Activated naive CD4-positive, alpha-beta T cell treated with anti-CD3 and anti-CD28 coated beads for 36 hours (primary cell): ENCODE measurements around the gene MACIR. TPM values are rescaled to one million over a fixed set of nuclear protein-coding genes. Genes with fewer than 3 reads are reported as not detected.

Source experiments
- CTCF ChIA-PET: fragments of 350-600 bp; sonication (Branson Sonifier 250); formaldehyde crosslinking; loops from one replicate; lab custom pipeline; 2021; ENCODE audit warnings: antibody characterized with exemption; lab: Charles Lee
- DNase-seq: peaks from one replicate; pipeline ENCODE4 v3.0.0-alpha.2; 2020
- H3K27ac Mint-ChIP-seq: one replicate; pipeline ENCODE4 v1.8.0; 2021; ENCODE audit warnings: mild to moderate bottlenecking, mixed read lengths
- H3K27me3 Mint-ChIP-seq: one replicate; pipeline ENCODE4 v1.8.0; 2021; ENCODE audit warnings: low read depth, mixed read lengths
- H3K36me3 Mint-ChIP-seq: one replicate; pipeline ENCODE4 v1.8.0; 2021; ENCODE audit warnings: low read depth, mixed read lengths
- H3K4me1 Mint-ChIP-seq: one replicate; pipeline ENCODE4 v1.8.0; 2021; ENCODE audit warnings: low read depth, mixed read lengths
- H3K4me3 Mint-ChIP-seq: one replicate; pipeline ENCODE4 v1.8.0; 2021; ENCODE audit warnings: mild to moderate bottlenecking, moderate library complexity, mixed read lengths
- H3K9me3 Mint-ChIP-seq: one replicate; pipeline ENCODE4 v1.8.0; 2021; ENCODE audit warnings: mixed read lengths
- intact Hi-C: fragments of 100-400 bp; cut with micrococcal nuclease; formaldehyde crosslinking; loops from one replicate; pipeline ENCODE4 v1.15.1; 2023
- total RNA-seq, 2 experiments: library from RNA; stranded (reverse); gene quantifications; one replicate each; pipeline ENCODE4 v1.2.3, GENCODE V29; 2021

MACIR gene
- total RNA-seq, 2 experiments from 2014 or later = 5.5 TPM

- intact Hi-C loops = loop anchor here (1.0 to 5.0 kb wide), 5 partner anchors 182 to 688 kb away; no protein-coding TSS in a partner anchor
- Mint-ChIP-seq H3K27ac (no peak overlapping the region), H3K4me3 (no peak overlapping the region), H3K27me3 (peaks cover 15% of the 10 kb centered on the region), H3K36me3 (no peaks in the 10 kb centered on the region), H3K9me3 (no peaks in the 10 kb centered on the region), H3K4me1 (no peaks in the 10 kb centered on the region)
- CTCF ChIA-PET = interaction anchor here (0.6 to 2.9 kb wide), 25 partner anchors 8 to 703 kb away, joined by 3 to 31 read pairs (median 4); partner anchors contain the start of genes GIN1 and PPIP5K2
- peak; percentile 44 for DNase-seq
Measured at GRCh38 chr5:103224118-103224893, 34.3 kb upstream of the MACIR start.

DNA sequence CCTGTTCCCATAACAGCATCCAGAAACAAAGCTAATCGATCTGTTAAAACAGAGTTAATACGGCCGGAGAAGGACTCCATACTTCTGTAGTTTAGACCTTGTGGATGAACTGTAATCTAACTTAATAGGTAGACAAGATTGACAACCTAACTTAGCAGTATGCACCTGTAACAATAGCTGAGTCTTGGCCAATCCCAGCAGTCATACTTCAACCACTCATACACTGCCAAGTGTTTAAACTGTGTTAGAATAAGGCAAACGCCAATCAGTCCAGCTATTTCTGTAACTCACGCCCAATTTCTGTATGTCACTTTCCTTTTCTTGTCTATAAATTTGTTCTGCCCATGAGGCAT is 33.7 kb upstream of the MACIR start:
- Mint-ChIP-seq H3K27ac (no peak overlapping the region), H3K4me3 (no peak overlapping the region), H3K27me3 (peaks cover 16% of the 10 kb centered on the region), H3K9me3 (no peaks in the 10 kb centered on the region), H3K4me1 (no peaks in the 10 kb centered on the region), H3K36me3 (no peaks in the 10 kb centered on the region)
- no peak for DNase-seq
- CTCF ChIA-PET = interaction anchor here (0.6 to 2.9 kb wide), 21 partner anchors 8 to 994 kb away, joined by 3 to 31 read pairs (median 4); partner anchors contain the start of genes GIN1 and PPIP5K2
- intact Hi-C loops = loop anchor here (1.0 to 5.0 kb wide), 5 partner anchors 183 to 689 kb away; no protein-coding TSS in a partner anchor

GRCh38 chr5:103228061-103228460 is 30.5 kb upstream of the MACIR start:
- no peak overlapping the region for H3K4me3 Mint-ChIP-seq
- H3K4me1 Mint-ChIP-seq = no peaks in the 10 kb centered on the region
- H3K36me3 Mint-ChIP-seq = no peaks in the 10 kb centered on the region
- H3K9me3 Mint-ChIP-seq = no peaks in the 10 kb centered on the region
- CTCF ChIA-PET = no interaction called here
- no peak overlapping the region for H3K27ac Mint-ChIP-seq
- H3K27me3 Mint-ChIP-seq = peaks cover 18% of the 10 kb centered on the region
- DNase-seq = no peak
- intact Hi-C loops = no loop called here

GRCh38 chr5:103228588-103228987 is 30.0 kb upstream of the MACIR start:
- H3K27me3 Mint-ChIP-seq = peaks cover 18% of the 10 kb centered on the region
- intact Hi-C loops = no loop called here
- H3K4me1 Mint-ChIP-seq = no peaks in the 10 kb centered on the region
- no peak overlapping the region for H3K27ac Mint-ChIP-seq
- H3K9me3 Mint-ChIP-seq = no peaks in the 10 kb centered on the region
- H3K36me3 Mint-ChIP-seq = no peaks in the 10 kb centered on the region
- DNase-seq = no peak
- no peak overlapping the region for H3K4me3 Mint-ChIP-seq
- CTCF ChIA-PET = no interaction called here

DNA sequence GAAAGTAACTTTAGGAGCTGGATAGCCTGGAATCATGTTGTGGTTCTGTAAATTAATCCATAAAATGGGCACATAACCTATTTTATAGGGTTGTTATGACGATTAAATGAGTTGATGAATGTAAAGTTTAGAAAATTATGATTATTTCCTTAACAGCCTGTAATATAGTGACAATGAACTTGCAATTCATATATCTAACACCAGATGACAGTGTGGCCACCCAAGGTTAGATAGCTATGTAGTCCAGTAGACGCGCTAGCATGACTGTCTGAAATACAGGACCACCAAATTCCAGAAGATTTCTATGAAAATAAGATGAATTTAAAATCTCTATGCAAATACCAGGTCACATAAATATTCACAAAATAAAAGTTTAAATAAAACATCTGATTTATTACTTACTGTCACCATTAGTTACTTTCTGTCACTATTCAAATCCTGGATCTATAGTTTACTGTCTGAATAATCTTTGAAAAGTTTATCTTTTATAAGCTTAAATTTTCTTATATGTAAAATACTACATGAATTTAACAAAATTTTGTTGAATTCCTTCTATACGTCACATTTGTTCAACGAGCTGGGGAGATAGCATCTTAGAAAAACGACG is 26.1 kb upstream of the MACIR start:
- no peaks in the 10 kb centered on the region for H3K36me3 Mint-ChIP-seq
- no peaks in the 10 kb centered on the region for H3K9me3 Mint-ChIP-seq
- peak; percentile 15 for DNase-seq
- CTCF ChIA-PET = interaction anchor here (0.5 to 2.1 kb wide), 7 partner anchors 8 to 351 kb away, joined by 3 to 28 read pairs (median 4); no protein-coding TSS in a partner anchor
- H3K27ac Mint-ChIP-seq = no peak overlapping the region
- no peak overlapping the region for H3K4me3 Mint-ChIP-seq
- intact Hi-C loops = loop anchor here (1.0 kb wide), 1 partner anchor 243 kb away; no protein-coding TSS in a partner anchor
- H3K4me1 Mint-ChIP-seq = no peaks in the 10 kb centered on the region
- peaks cover 15% of the 10 kb centered on the region for H3K27me3 Mint-ChIP-seq

DNA sequence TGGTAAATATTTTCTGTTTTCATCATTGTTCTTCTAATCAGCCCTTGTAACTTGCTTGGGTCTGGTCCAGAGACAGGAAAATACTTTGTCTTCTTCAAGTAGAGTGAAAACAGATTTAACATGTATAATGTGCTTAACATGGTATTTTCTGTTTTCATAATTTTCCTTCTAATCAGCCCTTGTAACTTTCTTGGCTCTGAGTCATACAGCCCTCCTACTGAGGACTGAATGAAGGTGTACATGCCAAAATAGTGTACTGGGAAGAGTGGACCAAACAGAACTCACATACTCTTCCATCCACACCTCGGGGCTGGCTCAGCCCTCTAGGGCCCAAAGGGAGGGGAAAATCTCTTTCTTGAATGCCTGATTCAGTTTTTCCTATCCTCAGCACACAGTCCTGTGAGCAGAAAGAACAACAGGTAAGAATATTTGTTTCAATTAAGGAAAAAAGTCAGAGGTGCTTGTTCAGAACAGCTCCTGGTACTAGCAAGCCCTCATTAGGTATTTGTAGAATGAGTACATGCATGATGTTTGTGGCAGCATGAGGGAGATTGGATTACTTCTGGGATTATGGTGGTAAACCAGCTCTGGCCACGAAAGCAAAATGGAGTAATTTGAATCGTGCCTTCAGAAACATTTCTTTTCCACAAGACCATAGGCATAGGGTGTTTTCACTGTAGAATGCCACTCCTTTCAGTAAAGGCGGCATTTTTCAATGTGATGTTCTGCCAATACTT is 24.2 kb upstream of the MACIR start:
- intact Hi-C loops = no loop called here
- H3K27me3 Mint-ChIP-seq = peaks cover 14% of the 10 kb centered on the region
- no peak for DNase-seq
- no peaks in the 10 kb centered on the region for H3K36me3 Mint-ChIP-seq
- H3K4me3 Mint-ChIP-seq = no peak overlapping the region
- H3K4me1 Mint-ChIP-seq = no peaks in the 10 kb centered on the region
- H3K9me3 Mint-ChIP-seq = peaks cover 1% of the 10 kb centered on the region
- CTCF ChIA-PET = no interaction called here
- H3K27ac Mint-ChIP-seq = no peak overlapping the region

- intact Hi-C loops = no loop called here
- H3K9me3 Mint-ChIP-seq = peaks cover 4% of the 10 kb centered on the region
- no peak for DNase-seq
- CTCF ChIA-PET = no interaction called here
- H3K4me1 Mint-ChIP-seq = no peaks in the 10 kb centered on the region
- no peak overlapping the region for H3K4me3 Mint-ChIP-seq
- H3K27ac Mint-ChIP-seq = no peak overlapping the region
- peaks cover 11% of the 10 kb centered on the region for H3K27me3 Mint-ChIP-seq
- no peaks in the 10 kb centered on the region for H3K36me3 Mint-ChIP-seq
Measured at GRCh38 chr5:103235891-103236290, 22.7 kb upstream of the MACIR start.

- CTCF ChIA-PET = no interaction called here
- Mint-ChIP-seq H3K4me3 (no peak overlapping the region), H3K27me3 (peaks cover 15% of the 10 kb centered on the region), H3K4me1 (no peaks in the 10 kb centered on the region), H3K36me3 (no peaks in the 10 kb centered on the region), H3K27ac (no peak overlapping the region), H3K9me3 (peaks cover 4% of the 10 kb centered on the region)
- intact Hi-C loops = no loop called here
- no peak for DNase-seq
Measured at GRCh38 chr5:103237778-103238177, 20.8 kb upstream of the MACIR start.

- no peak overlapping the region for H3K27ac Mint-ChIP-seq
- peaks cover 4% of the 10 kb centered on the region for H3K9me3 Mint-ChIP-seq
- CTCF ChIA-PET = interaction anchor here (2.3 kb wide), 1 partner anchor 11 kb away, joined by 7 read pairs; no protein-coding TSS in a partner anchor
- DNase-seq = no peak
- intact Hi-C loops = no loop called here
- H3K27me3 Mint-ChIP-seq = peaks cover 20% of the 10 kb centered on the region
- no peaks in the 10 kb centered on the region for H3K36me3 Mint-ChIP-seq
- H3K4me3 Mint-ChIP-seq = no peak overlapping the region
- peaks cover 4% of the 10 kb centered on the region for H3K4me1 Mint-ChIP-seq
Measured at GRCh38 chr5:103243665-103244064, 14.9 kb upstream of the MACIR start.

GRCh38 chr5:103244398-103244797 is 14.2 kb upstream of the MACIR start:
- no peak overlapping the region for H3K4me3 Mint-ChIP-seq
- H3K9me3 Mint-ChIP-seq = peaks cover 2% of the 10 kb centered on the region
- H3K27ac Mint-ChIP-seq = no peak overlapping the region
- intact Hi-C loops = no loop called here
- H3K36me3 Mint-ChIP-seq = no peaks in the 10 kb centered on the region
- CTCF ChIA-PET = no interaction called here
- no peak for DNase-seq
- H3K27me3 Mint-ChIP-seq = peaks cover 24% of the 10 kb centered on the region
- peaks cover 4% of the 10 kb centered on the region for H3K4me1 Mint-ChIP-seq

DNA sequence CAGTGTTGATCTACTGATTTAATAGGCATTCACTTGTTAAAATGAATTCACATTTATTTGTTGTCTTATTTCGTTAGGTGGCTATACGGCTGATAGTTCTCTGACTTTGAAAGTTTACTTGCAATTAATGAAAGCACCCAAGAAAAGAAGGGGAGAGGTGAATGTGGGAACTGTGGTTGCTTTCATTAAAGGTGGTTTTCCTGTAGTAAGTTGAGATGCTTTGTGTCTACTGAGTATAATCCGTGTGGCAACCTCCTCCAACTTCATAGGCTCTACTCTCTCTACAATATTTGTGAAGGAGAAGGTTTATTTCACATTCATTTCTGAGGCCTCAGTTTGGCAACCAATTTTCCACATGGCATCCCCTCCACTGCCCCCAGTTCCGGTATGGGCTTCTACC is 12.8 kb upstream of the MACIR start:
- intact Hi-C loops = no loop called here
- H3K4me1 Mint-ChIP-seq = peaks cover 4% of the 10 kb centered on the region
- no peak for DNase-seq
- H3K27me3 Mint-ChIP-seq = peaks cover 26% of the 10 kb centered on the region
- H3K4me3 Mint-ChIP-seq = no peak overlapping the region
- H3K36me3 Mint-ChIP-seq = no peaks in the 10 kb centered on the region
- no peaks in the 10 kb centered on the region for H3K9me3 Mint-ChIP-seq
- H3K27ac Mint-ChIP-seq = no peak overlapping the region
- CTCF ChIA-PET = no interaction called here

DNA sequence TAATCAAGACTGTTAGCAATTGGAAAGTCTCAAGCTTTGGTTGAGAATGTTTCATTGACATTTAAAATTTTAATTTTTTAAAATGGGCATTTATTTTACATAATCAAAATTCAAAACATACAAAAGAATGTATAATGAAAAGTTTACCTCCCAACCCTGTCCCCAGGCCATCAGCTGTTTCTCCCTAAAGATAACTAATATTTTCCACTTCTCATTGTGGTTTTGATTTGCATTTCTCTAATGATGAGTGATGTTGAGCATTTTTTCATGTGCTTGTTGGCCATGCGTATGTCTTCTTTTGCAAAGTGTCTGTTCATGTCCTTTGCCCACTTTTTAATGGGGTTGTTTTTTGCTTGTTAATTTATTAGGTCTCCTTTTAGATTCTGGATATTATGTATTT is 11.4 kb upstream of the MACIR start:
- intact Hi-C loops = no loop called here
- CTCF ChIA-PET = interaction anchor here (0.5 to 1.5 kb wide), 2 partner anchors 42 to 70 kb away, joined by 3 to 4 read pairs; no protein-coding TSS in a partner anchor
- H3K4me1 Mint-ChIP-seq = peaks cover 4% of the 10 kb centered on the region
- no peaks in the 10 kb centered on the region for H3K9me3 Mint-ChIP-seq
- H3K27me3 Mint-ChIP-seq = peaks cover 29% of the 10 kb centered on the region
- no peaks in the 10 kb centered on the region for H3K36me3 Mint-ChIP-seq
- no peak overlapping the region for H3K4me3 Mint-ChIP-seq
- no peak overlapping the region for H3K27ac Mint-ChIP-seq
- DNase-seq = no peak
